Measurements from ENCODE around the gene SEC24B. TPM values are rescaled to one million over a fixed set of nuclear protein-coding genes. Genes with fewer than 3 reads are reported as not detected.
A peak's percentile ranks its signal among the peaks of the same experiment; 100 is the strongest.
"Not testable (repeated sequence)": the region's sequence is repeated elsewhere in the genome, so short reads cannot be mapped to it uniquely, and the experiment has no call there.

Gene SEC24B
- total and polyA plus RNA-seq, 8 donors: 4.9 to 16.5 (median 12.4) TPM

DNA sequence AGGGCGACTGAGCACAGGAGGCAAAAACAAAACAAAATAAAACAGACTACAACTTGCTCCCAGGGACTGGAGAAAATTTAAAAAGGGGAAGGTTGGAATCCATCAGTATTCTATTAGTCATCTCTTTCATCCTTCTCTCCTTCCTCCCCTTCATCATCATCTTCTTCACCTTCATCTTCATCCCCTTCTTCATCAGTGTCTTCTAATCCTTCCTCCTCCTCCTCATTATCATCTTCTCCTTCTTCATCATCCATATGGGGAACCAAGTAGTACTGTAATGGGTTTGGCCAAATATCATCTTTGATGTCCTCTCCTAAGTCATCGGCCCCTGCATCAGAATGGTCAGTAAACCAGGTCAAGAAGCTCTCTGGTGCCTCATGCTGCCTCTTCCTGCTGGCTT lies 119.5 kb downstream of the SEC24B start:
- Histone ChIP-seq H3K4me3 (no peak overlapping the region), H3K9me3 (no peaks in the 10 kb centered on the region), H3K4me1 (no peaks in the 10 kb centered on the region), H3K27ac (no peak overlapping the region), H3K36me3 (no peaks in the 10 kb centered on the region), H3K27me3 (no peaks in the 10 kb centered on the region)
- no peak for FAIRE-seq
- ATAC-seq: no peak
- TF ChIP-seq, protein P1, sequence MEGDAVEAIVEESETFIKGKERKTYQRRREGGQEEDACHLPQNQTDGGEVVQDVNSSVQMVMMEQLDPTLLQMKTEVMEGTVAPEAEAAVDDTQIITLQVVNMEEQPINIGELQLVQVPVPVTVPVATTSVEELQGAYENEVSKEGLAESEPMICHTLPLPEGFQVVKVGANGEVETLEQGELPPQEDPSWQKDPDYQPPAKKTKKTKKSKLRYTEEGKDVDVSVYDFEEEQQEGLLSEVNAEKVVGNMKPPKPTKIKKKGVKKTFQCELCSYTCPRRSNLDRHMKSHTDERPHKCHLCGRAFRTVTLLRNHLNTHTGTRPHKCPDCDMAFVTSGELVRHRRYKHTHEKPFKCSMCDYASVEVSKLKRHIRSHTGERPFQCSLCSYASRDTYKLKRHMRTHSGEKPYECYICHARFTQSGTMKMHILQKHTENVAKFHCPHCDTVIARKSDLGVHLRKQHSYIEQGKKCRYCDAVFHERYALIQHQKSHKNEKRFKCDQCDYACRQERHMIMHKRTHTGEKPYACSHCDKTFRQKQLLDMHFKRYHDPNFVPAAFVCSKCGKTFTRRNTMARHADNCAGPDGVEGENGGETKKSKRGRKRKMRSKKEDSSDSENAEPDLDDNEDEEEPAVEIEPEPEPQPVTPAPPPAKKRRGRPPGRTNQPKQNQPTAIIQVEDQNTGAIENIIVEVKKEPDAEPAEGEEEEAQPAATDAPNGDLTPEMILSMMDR (IDR thresholded peaks at IDR 0.05): no peak
- WGBS, 2 donors: 87 to 94% methylated on average over 2 of the region's 2 CpGs
- DNase-seq: no peak
- intact Hi-C loops (cut with DNase I): no loop called here

DNA sequence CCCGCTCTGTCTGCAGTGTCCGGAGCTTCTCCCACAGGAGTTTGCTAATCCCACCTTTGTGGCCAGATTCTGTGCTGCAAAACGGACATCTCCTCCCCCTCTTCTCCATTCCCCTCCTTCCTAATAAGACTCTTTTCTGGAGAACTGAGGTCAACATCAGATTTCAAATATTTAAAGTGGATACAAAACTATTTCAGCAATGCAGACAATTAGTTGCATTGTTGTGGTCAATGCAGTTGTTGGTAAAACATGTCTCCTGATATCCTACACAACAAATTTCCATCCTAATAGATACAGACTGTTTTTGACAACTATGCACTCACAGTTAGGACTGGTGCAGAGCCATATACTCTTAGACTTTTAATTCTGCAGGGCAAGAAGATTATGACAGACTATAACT lies 121.4 kb downstream of the SEC24B start:
- no peak for DNase-seq
- no peaks in the 10 kb centered on the region for H3K36me3 ChIP-seq
- whole genome bisulfite sequencing, 2 donors: 83 to 90% methylated on average over 3 of the region's 3 CpGs
- H3K27me3 ChIP-seq: no peaks in the 10 kb centered on the region
- no peak overlapping the region for H3K27ac ChIP-seq
- no peak for ATAC-seq
- intact Hi-C loops (cut with DNase I): no loop called here
- H3K4me3 ChIP-seq: no peak overlapping the region
- TF ChIP-seq, protein P1 (IDR thresholded peaks at IDR 0.05): no peak
- no peaks in the 10 kb centered on the region for H3K9me3 ChIP-seq
- no peaks in the 10 kb centered on the region for H3K4me1 ChIP-seq
- no peak for FAIRE-seq

DNA sequence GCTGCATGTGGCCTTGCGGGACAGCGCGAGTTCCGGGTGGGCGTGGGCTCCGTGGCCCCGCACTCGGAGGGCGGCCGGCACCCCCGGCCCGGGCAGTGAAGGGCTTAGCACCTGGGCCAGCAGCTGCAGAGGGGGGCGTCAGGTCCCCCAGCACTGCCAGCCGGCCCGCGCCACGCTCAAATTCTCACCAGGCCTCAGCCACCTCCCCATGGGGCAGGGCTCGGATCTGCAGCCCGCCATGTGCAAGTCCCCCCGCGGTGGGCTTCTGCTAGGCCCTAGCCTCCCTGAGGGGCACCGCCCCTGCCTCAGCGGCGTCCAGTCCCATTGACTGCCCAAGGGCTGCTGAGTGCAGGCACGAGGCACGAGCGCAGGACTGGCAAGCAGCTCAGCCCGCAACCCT lies 123.8 kb downstream of the SEC24B start:
- no peaks in the 10 kb centered on the region for H3K27me3 ChIP-seq
- no peak for FAIRE-seq
- TF ChIP-seq, protein P1 (IDR thresholded peaks at IDR 0.05): no peak
- no peak overlapping the region for H3K4me3 ChIP-seq
- peak in 1 of 6 donors; percentile 70 for DNase-seq
- H3K36me3 ChIP-seq: no peaks in the 10 kb centered on the region
- no peaks in the 10 kb centered on the region for H3K4me1 ChIP-seq
- no peaks in the 10 kb centered on the region for H3K9me3 ChIP-seq
- no peak overlapping the region for H3K27ac ChIP-seq
- intact Hi-C loops (cut with DNase I): no loop called here
- WGBS, 2 donors: 94 to 96% methylated on average over 28 of the region's 28 CpGs
- no peak for ATAC-seq

DNA sequence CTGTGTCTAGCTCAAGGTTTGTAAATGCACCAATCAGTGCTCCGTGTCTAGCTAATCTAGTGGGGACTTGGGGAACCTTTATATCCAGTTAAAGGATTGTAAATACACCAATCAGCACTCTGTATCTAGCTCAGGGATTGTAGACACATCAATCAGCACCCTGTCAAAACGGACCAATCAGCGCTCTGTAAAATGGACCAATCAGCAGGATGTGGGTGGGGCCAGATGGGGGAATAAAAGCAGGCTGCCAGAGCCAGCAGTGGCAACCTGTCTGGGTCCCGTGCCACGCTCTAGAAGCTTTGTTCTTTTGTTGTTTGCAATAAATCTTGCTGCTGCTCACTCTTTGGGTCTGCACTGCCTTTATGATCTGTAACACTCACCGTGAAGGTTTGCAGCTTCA lies 124.5 kb downstream of the SEC24B start:
- 85 to 94% methylated on average over 6 of the region's 6 CpGs for WGBS, 2 donors

DNA sequence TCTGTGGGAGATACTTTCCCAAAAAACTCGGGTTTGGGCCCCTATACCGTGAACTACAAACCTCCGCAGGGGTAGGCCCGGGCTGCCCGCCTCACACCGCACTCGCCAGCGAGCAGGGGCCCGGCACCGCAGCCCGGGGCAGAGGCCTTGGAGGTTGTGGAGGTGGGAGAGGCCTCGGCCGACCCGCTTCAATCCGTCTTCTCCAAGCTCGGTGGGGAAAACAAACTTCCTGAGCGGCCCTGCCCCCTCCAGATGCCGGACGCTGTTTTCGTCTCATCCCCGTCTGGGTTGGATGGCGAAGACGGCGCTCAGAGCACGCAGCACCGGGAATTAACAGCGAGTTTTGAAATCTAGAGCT lies 126.0 kb downstream of the SEC24B start:
- peaks cover 0 to 4% (median 0%) of the 10 kb centered on the region in 4 donors for H3K27me3 ChIP-seq
- H3K27ac ChIP-seq: peak overlapping the region in 2 of 4 donors; percentile 52 to 70
- DNase-seq (peak in 2 of 6 donors; percentile 17 to 62), FAIRE-seq (no peak), ATAC-seq (peak in 3 of 4 donors; percentile 24 to 46 (median 27))
- H3K4me1 ChIP-seq: no peaks in the 10 kb centered on the region
- H3K36me3 ChIP-seq: no peaks in the 10 kb centered on the region
- peak overlapping the region; percentile 21 to 76 (median 46) for H3K4me3 ChIP-seq
- TF ChIP-seq, protein P1 (IDR thresholded peaks at IDR 0.05): no peak
- WGBS, 2 donors: 16 to 18% methylated on average over 27 of the region's 27 CpGs
- intact Hi-C loops (cut with DNase I): no loop called here
- H3K9me3 ChIP-seq: no peaks in the 10 kb centered on the region

More for the DNA sequence above, 124.5 kb downstream of the SEC24B start:
- H3K27me3 ChIP-seq; H3K9me3 ChIP-seq; H3K36me3 ChIP-seq; H3K4me3 ChIP-seq; FAIRE-seq; H3K27ac ChIP-seq; DNase-seq; H3K4me1 ChIP-seq; intact Hi-C loops (cut with DNase I); ATAC-seq: not testable (repeated sequence)
